WI38 (cell line): ENCODE data around the gene CD82.

Experiments used
- H3K4me3 ChIP-seq: 2 replicates; pipeline ENCODE4 v1.5.1; 2011; ENCODE audit warnings: low read depth, mild to moderate bottlenecking, control low read depth, low read length
- TF ChIP-seq, protein P1 (sequence below): IDR thresholded peaks from 2 replicates; pipeline ENCODE4 v1.5.1; 2012; ENCODE audit warnings: low read depth, mild to moderate bottlenecking, control low read depth, low read length

The CD82 gene

DNA sequence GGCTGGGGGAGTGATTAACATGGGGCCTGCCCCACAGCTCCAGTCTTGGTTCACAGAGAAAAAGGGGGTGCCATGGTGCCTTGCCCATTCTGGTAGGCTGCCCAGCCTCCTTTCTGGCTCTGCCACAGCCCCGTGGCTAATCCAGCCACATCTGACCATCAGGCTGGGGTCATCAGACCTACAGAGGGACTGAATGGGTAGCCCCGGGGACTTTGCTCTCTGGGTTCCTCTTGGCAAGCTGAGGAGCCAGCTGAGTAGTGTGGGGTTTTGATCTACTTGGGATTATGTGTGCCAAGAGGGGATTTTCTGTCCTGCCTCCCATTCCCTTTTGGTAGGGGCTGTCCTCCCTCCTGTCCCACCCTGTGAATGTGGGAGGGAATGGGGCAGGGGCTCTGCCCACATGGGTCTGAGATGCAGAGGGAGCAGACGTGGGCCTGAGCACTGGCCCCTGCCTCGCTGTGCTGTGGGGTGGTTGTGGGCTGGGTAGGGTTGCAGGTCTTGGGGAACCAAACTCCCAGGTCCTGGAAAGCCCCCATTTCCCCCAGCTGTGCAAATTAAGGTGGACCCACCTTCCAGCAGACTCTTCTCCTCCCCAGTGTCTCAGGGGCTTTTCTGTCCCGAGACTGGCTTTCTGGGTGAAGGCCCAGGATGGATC is 32.0 kb downstream of the CD82 start:
- TF ChIP-seq, protein P1, sequence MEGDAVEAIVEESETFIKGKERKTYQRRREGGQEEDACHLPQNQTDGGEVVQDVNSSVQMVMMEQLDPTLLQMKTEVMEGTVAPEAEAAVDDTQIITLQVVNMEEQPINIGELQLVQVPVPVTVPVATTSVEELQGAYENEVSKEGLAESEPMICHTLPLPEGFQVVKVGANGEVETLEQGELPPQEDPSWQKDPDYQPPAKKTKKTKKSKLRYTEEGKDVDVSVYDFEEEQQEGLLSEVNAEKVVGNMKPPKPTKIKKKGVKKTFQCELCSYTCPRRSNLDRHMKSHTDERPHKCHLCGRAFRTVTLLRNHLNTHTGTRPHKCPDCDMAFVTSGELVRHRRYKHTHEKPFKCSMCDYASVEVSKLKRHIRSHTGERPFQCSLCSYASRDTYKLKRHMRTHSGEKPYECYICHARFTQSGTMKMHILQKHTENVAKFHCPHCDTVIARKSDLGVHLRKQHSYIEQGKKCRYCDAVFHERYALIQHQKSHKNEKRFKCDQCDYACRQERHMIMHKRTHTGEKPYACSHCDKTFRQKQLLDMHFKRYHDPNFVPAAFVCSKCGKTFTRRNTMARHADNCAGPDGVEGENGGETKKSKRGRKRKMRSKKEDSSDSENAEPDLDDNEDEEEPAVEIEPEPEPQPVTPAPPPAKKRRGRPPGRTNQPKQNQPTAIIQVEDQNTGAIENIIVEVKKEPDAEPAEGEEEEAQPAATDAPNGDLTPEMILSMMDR: no peak
- no peak overlapping the region for H3K4me3 ChIP-seq

DNA sequence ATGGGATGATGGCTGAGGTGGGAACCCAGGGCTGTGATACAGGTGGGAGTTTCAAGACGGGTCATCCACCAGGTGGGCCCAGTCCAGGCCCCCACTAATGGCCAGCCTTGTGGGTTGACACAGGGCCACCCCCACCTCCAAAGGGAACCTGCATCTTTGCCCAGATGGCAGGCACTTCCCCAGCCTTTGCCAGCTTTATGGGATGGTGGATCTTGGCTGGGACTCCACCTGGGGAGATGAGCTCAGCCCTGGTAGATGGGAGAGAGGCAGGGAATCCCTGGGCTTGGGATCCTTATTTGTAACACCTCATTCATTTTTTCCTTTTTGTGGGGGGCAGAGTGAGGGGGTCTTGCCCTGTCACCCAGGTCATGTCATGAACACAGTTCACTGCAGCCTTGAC is 33.4 kb downstream of the CD82 start:
- TF ChIP-seq, protein P1: no peak

DNA sequence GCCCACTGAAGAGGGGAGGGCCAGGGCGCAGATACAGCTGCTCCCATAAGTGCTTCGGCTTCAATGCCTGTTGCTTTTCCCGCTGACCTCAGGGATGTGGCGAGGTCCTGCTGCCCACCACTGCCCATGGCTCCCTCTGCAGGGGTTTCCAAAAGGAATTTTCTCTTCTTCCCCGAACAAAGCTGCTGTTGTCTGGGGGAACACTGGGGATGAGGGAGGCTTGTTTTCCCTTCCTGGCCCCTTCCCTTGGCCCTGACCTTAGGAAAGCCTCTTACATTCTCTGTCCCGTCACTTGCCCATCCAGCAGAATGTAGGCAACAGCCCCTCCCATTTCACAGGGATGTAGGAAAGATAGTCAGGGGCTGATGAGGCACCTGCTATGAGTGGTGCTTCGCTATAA is 34.8 kb downstream of the CD82 start:
- no peak overlapping the region for H3K4me3 ChIP-seq
- TF ChIP-seq, protein P1: no peak

More for the DNA sequence above, 33.4 kb downstream of the CD82 start:
- H3K4me3 ChIP-seq: no peak overlapping the region

DNA sequence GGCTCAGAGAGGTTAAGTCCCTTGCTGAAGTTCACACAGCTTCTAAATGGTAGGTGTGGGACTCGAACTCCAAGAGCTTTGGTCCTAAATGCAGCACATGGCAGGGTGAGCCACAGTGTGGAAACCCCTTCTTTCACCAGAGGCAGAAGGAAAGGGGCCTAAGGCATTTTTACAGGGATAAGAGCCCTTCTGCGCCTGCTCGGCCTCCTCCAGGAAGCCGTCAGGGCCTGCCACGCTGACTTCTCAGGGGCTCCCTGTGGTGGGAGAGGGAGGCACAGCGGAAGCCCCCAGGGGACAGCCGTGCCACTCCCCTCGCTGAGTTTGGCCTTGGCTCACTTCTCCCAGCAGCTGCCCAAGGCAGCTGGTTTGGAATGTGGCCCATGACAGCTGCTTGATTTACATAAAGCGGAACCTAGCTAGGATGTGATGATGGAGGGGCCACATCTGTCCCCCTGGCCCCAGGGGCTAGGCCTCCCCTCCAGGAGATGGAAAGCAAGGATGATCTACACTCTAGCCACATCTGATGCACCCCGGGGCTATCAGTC is 35.4 kb downstream of the CD82 start:
- TF ChIP-seq, protein P1: no peak
- H3K4me3 ChIP-seq: no peak overlapping the region

DNA sequence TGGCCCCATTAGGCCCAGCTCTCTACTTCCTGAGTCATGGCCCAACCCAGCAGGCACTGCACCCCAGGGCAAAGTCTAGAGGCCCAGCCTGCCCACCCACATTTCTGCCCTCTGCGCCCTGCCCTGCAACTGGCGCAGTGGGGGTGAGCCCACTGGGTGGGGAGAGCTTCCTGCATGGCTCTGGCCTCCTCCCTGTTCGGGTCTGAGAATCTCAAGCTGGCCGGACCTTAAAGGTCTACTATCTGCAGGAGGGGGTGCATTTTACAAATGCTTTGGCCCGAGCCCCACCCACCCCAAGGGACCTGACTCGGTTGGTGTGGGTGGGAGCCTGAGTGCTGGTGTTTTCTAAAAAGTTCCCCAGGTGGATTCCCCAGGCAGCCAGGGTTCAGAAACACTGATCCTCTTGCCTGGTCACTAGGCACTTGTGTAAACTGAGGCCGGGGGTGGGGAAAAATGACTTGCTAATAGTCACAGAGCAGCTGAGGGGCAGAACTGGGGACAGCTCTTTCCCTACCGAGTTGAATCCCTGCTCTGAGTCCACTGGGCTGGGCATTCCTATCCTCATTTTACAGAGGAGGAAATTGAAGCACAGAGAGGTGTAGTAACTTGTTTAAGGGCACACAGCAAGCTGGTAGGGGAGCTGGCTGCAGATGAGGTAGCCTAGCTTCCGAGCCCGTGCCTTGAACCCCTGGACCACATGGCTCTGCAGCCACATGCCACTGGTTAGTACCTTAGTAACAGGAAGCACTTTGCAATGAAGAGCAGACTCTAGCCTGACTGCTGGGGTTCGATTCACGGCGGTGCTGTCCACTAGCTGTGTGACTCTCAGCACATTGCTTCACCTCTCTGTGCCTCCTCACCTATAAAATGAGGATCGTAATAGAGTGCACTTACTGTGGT is 36.3 kb downstream of the CD82 start:
- no peak overlapping the region for H3K4me3 ChIP-seq
- TF ChIP-seq, protein P1: no peak

DNA sequence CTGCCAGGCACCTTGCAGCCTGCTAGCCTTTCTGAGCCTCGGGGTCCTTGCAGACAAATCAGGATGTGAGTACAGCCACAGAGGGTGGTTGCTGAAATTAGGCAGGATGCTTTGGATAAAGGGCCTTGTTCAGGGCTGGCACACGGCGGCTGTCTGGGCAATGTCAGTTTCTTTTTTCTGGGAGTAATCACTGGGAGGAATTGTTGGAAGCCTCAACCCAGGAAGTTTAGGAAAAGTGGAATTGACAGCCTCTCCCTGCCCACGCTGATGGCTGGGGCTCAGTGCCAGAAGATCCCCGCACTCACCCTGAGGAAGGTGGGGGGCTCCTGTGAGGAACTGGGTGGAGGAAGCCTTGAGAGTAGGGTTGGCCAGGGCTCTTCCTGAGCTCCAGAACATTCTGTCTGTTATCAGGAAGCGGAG is 37.4 kb downstream of the CD82 start:
- H3K4me3 ChIP-seq: no peak overlapping the region
- TF ChIP-seq, protein P1: no peak

DNA sequence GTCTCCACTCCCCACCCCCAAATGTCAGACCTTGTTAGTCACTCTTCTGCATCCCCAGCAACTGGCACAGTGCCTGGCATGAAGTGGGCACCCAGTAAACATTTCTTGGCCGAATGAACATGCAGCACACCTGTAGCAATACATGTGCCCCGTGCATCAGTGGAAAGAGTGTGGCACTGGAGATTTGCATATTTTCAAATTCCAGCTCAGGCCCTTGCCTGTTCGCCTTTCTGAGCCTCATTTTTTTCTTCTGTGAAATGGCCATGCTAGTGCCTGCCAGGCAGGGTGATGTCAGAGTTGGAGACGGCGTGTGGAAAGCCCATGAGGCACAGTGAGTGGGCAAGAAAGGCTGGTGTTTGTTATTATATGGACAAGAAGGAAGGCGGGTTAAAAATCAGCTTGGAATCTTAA is 38.7 kb downstream of the CD82 start:
- H3K4me3 ChIP-seq: no peak overlapping the region
- TF ChIP-seq, protein P1: no peak
